Amniotic stem cell (primary cell): ENCODE measurements around the gene TBC1D17.

Experiments used
- DNase-seq: peaks from one replicate; lab custom pipeline; 2025; lab: John Stamatoyannopoulos, UW

The TBC1D17 gene

GRCh38 chr19:49877879-49878743 lies 609 bp downstream of the TBC1D17 start:
- peak; percentile 97 for DNase-seq

GRCh38 chr19:49878744-49879070 lies 1.2 kb downstream of the TBC1D17 start:
- DNase-seq, result no peak

- no peak for DNase-seq
These were observed 1.9 kb downstream of the TBC1D17 start for GRCh38 chr19:49879243-49879963.

- no peak for DNase-seq
These were observed 2.8 kb downstream of the TBC1D17 start for GRCh38 chr19:49880162-49880869.

- DNase-seq, result no peak
These were observed 3.7 kb downstream of the TBC1D17 start for GRCh38 chr19:49881186-49881585.

- DNase-seq, result no peak
These were observed 4.3 kb downstream of the TBC1D17 start for GRCh38 chr19:49881672-49882394.

- DNase-seq, result no peak
These were observed 5.1 kb downstream of the TBC1D17 start for GRCh38 chr19:49882643-49883042.

- DNase-seq, result no peak
These were observed 5.6 kb downstream of the TBC1D17 start for GRCh38 chr19:49883094-49883493.

GRCh38 chr19:49884109-49884508 lies 6.6 kb downstream of the TBC1D17 start:
- no peak for DNase-seq

- no peak for DNase-seq
These were observed 7.3 kb downstream of the TBC1D17 start for GRCh38 chr19:49884760-49885159.

- no peak for DNase-seq
These were observed 9.6 kb downstream of the TBC1D17 start for GRCh38 chr19:49887037-49887664.

GRCh38 chr19:49887665-49888509 lies 10.4 kb downstream of the TBC1D17 start:
- DNase-seq, result no peak

GRCh38 chr19:49888510-49888824 lies 11.0 kb downstream of the TBC1D17 start:
- no peak for DNase-seq

GRCh38 chr19:49889038-49889686 lies 11.7 kb downstream of the TBC1D17 start:
- no peak for DNase-seq

- DNase-seq, result no peak
These were observed 12.3 kb downstream of the TBC1D17 start for GRCh38 chr19:49889687-49890348.

GRCh38 chr19:49890349-49891311 lies 13.1 kb downstream of the TBC1D17 start:
- DNase-seq, result no peak

- no peak for DNase-seq
These were observed 13.9 kb downstream of the TBC1D17 start for GRCh38 chr19:49891393-49891792.

GRCh38 chr19:49892716-49893115 lies 15.2 kb downstream of the TBC1D17 start:
- no peak for DNase-seq
